Aorta (tissue), 5 donors: Measurements from ENCODE around the gene FASN. TPM values are rescaled to one million over a fixed set of nuclear protein-coding genes. Genes with fewer than 3 reads are reported as not detected.
"Not testable (repeated sequence)": the region's sequence is repeated elsewhere in the genome, so short reads cannot be mapped to it uniquely, and the experiment has no call there.

Experiments
- ATAC-seq: fragments of 200-7000 bp; cut with Tn5 transposase; one replicate; pipeline ENCODE4 v1.9.1; 2022; ENCODE audit warnings: moderate library complexity; ENCODE audit not compliant: low FRiP score
- DNase-seq, 2 donors: peaks; one replicate each; pipeline ENCODE4 v3.0.0-alpha.2; 2020
- H3K27ac ChIP-seq, 2 donors: one replicate each; pipeline ENCODE4 v1.5.1; 2013; ENCODE audit warnings: low read length in 2 of 2, mild to moderate bottlenecking in 2 of 2, moderate library complexity in 2 of 2, control low read depth in 1 of 2, inconsistent platforms in 1 of 2, low read depth in 1 of 2
- H3K27me3 ChIP-seq, 2 donors: one replicate each; pipeline ENCODE4 v1.6.1; 2013; ENCODE audit warnings: control low read depth in 1 of 2, low read length in 1 of 2, mild to moderate bottlenecking in 1 of 2, moderate library complexity in 1 of 2; ENCODE audit not compliant: insufficient read depth in 2 of 2, control insufficient read depth in 1 of 2
- H3K36me3 ChIP-seq, 2 donors: one replicate each; pipeline ENCODE4 v1.6.1; 2013; ENCODE audit warnings: control low read depth in 1 of 2, low read length in 1 of 2, mild to moderate bottlenecking in 1 of 2; ENCODE audit not compliant: insufficient read depth in 2 of 2, control insufficient read depth in 1 of 2
- H3K4me1 ChIP-seq, 2 donors: one replicate each; pipeline ENCODE4 v1.6.1; 2013; ENCODE audit warnings: low read length in 2 of 2, control low read depth in 1 of 2, mild to moderate bottlenecking in 1 of 2, moderate library complexity in 1 of 2; ENCODE audit not compliant: insufficient read depth in 2 of 2, control insufficient read depth in 1 of 2
- H3K4me3 ChIP-seq, 2 donors: one replicate each; pipeline ENCODE4 v1.5.1; 2013; ENCODE audit warnings: low read length in 2 of 2, control low read depth in 1 of 2, mild to moderate bottlenecking in 1 of 2
- H3K9me3 ChIP-seq: one replicate; pipeline ENCODE4 v1.6.1; 2013; ENCODE audit warnings: mild to moderate bottlenecking, low read length; ENCODE audit not compliant: control insufficient read depth
- WGBS, 2 donors: extraction: QIAGEN DNeasy Blood & Tissue Kit; methylation state at CpG; one replicate each; pipeline ENCODE4 v1.1.7; 2013; 5-methylcytosine and 5-hydroxymethylcytosine counted together
- intact Hi-C, 2 donors: fragments of 100-400 bp; cut with DNase I; formaldehyde crosslinking; loops; one replicate each; pipeline versions ENCODE4 v1.14.2 to v1.15.0; 2022
- polyA plus RNA-seq, 2 donors: library from polyadenylated mRNA; stranded (reverse); fragments of 200-250 nt; gene quantifications; one replicate each; pipeline ENCODE4 v1.2.3, GENCODE V29; 2013
- total RNA-seq, 2 donors: library from RNA; stranded (reverse); fragmentation: NEBNext Ultra II Directional; extraction: Animal tissue kit (Norgen Biotek cat#: 25700); gene quantifications; one replicate each; pipeline ENCODE4 v1.2.1, GENCODE V29; 2021
- donor health status: healthy with polysubstance abuse.
- donor health status: Bipolar disorder and iron deficiency.
- donor health status: DM: no; HTN: no; CAD: no.
- donor health status: DM: no; HTN: no; CAD: no.
- donor health status: DM: yes; HTN: yes; CAD: no.

The FASN gene
- total and polyA plus RNA-seq, 4 donors = 4.3 to 64.0 (median 26.3) TPM

- 84 to 85% methylated on average over 8 of the region's 8 CpGs for WGBS, 2 donors
- H3K4me3 ChIP-seq, H3K27me3 ChIP-seq, DNase-seq, H3K9me3 ChIP-seq, intact Hi-C loops, H3K27ac ChIP-seq, ATAC-seq, H3K4me1 ChIP-seq, H3K36me3 ChIP-seq: not testable (repeated sequence)
These were observed 35.3 kb upstream of the FASN start for GRCh38 chr17:82133166-82133953.

- WGBS, 2 donors = 93 to 94% methylated on average over 4 of the region's 4 CpGs
- Histone ChIP-seq H3K27ac (no peak overlapping the region), H3K4me1 (no peaks in the 10 kb centered on the region), H3K27me3 (no peaks in the 10 kb centered on the region), H3K9me3 (no peaks in the 10 kb centered on the region), H3K4me3 (no peak overlapping the region), H3K36me3 (peaks cover 0 to 2% of the 10 kb centered on the region in 2 donors)
- DNase-seq (no peak), ATAC-seq (no peak)
- intact Hi-C loops = no loop called here
These were observed 31.1 kb upstream of the FASN start for GRCh38 chr17:82129095-82129494.

GRCh38 chr17:82128287-82128686 lies 30.3 kb upstream of the FASN start:
- Histone ChIP-seq H3K36me3 (peaks cover 0 to 2% of the 10 kb centered on the region in 2 donors), H3K4me1 (no peaks in the 10 kb centered on the region), H3K4me3 (no peak overlapping the region), H3K27me3 (no peaks in the 10 kb centered on the region), H3K27ac (no peak overlapping the region), H3K9me3 (no peaks in the 10 kb centered on the region)
- ATAC-seq = no peak
- intact Hi-C loops = no loop called here
- 90% methylated on average over 15 of the region's 15 CpGs for WGBS, 2 donors
- no peak for DNase-seq

- no peaks in the 10 kb centered on the region for H3K27me3 ChIP-seq
- DNase-seq = no peak
- 90 to 93% methylated on average over 9 of the region's 9 CpGs for WGBS, 2 donors
- no peak overlapping the region for H3K27ac ChIP-seq
- intact Hi-C loops = no loop called here
- no peaks in the 10 kb centered on the region for H3K4me1 ChIP-seq
- H3K36me3 ChIP-seq = peaks cover 0 to 2% of the 10 kb centered on the region in 2 donors
- H3K4me3 ChIP-seq = no peak overlapping the region
- ATAC-seq = no peak
- H3K9me3 ChIP-seq = no peaks in the 10 kb centered on the region
These were observed 29.7 kb upstream of the FASN start for GRCh38 chr17:82127704-82128103.

GRCh38 chr17:82127315-82127595 lies 29.2 kb upstream of the FASN start:
- WGBS, 2 donors = 83 to 90% methylated on average over 11 of the region's 11 CpGs
- Histone ChIP-seq H3K4me3 (no peak overlapping the region), H3K9me3 (no peaks in the 10 kb centered on the region), H3K4me1 (no peaks in the 10 kb centered on the region), H3K27ac (no peak overlapping the region), H3K27me3 (no peaks in the 10 kb centered on the region), H3K36me3 (peaks cover 0 to 2% of the 10 kb centered on the region in 2 donors)
- intact Hi-C loops = no loop called here
- DNase-seq = no peak
- no peak for ATAC-seq

GRCh38 chr17:82126556-82127314 lies 28.7 kb upstream of the FASN start:
- peaks cover 0 to 2% of the 10 kb centered on the region in 2 donors for H3K36me3 ChIP-seq
- 88 to 90% methylated on average over 35 of the region's 35 CpGs for WGBS, 2 donors
- no peak for ATAC-seq
- H3K27ac ChIP-seq = no peak overlapping the region
- H3K4me1 ChIP-seq = no peaks in the 10 kb centered on the region
- H3K27me3 ChIP-seq = no peaks in the 10 kb centered on the region
- H3K9me3 ChIP-seq = no peaks in the 10 kb centered on the region
- DNase-seq = no peak
- no peak overlapping the region for H3K4me3 ChIP-seq
- intact Hi-C loops = no loop called here

GRCh38 chr17:82124101-82124500 lies 26.1 kb upstream of the FASN start:
- Histone ChIP-seq H3K4me3 (no peak overlapping the region), H3K36me3 (no peaks in the 10 kb centered on the region), H3K27me3 (no peaks in the 10 kb centered on the region), H3K27ac (no peak overlapping the region), H3K4me1 (no peaks in the 10 kb centered on the region), H3K9me3 (no peaks in the 10 kb centered on the region)
- ATAC-seq (no peak), DNase-seq (no peak)
- 91 to 94% methylated on average over 4 of the region's 4 CpGs for WGBS, 2 donors
- intact Hi-C loops = no loop called here

GRCh38 chr17:82121660-82122629 lies 23.9 kb upstream of the FASN start:
- Histone ChIP-seq H3K27me3 (no peaks in the 10 kb centered on the region), H3K4me3 (no peak overlapping the region), H3K9me3 (no peaks in the 10 kb centered on the region), H3K27ac (no peak overlapping the region), H3K4me1 (no peaks in the 10 kb centered on the region), H3K36me3 (no peaks in the 10 kb centered on the region)
- no peak for DNase-seq
- WGBS, 2 donors = 88% methylated on average over 32 of the region's 32 CpGs
- intact Hi-C loops = no loop called here
- no peak for ATAC-seq
